Transverse colon (tissue), 4 donors: ENCODE measurements around the gene ZNF275. TPM values are rescaled to one million over a fixed set of nuclear protein-coding genes. Genes with fewer than 3 reads are reported as not detected.

Experiments
- DNase-seq: peaks from one replicate; pipeline ENCODE4 v3.0.0-alpha.2; 2019
- H3K27ac ChIP-seq, 4 donors: fragments of 200-600 bp; sonication (generic); 2 replicates each; pipeline ENCODE4 v1.5.1; 2016 to 2018; ENCODE audit warnings: inconsistent platforms in 4 of 4
- H3K27me3 ChIP-seq: fragments of 200-600 bp; sonication (generic); 2 replicates; pipeline ENCODE4 v1.5.1; 2017; ENCODE audit warnings: inconsistent platforms
- H3K36me3 ChIP-seq, 4 donors: fragments of 200-600 bp; sonication (generic); 2 replicates each; pipeline ENCODE4 v1.5.1; 2017 to 2019; ENCODE audit warnings: inconsistent platforms in 4 of 4
- H3K4me1 ChIP-seq, 4 donors: fragments of 200-600 bp; sonication (generic); 2 replicates each; pipeline ENCODE4 v1.5.1; 2017 to 2020; ENCODE audit warnings: inconsistent platforms in 4 of 4
- H3K4me3 ChIP-seq, 4 donors: fragments of 200-600 bp; sonication (generic); 1 replicate in 1 of 4; 2 replicates in 3 of 4; pipeline versions ENCODE4 v1.5.1 to v1.6.1; 2017 to 2019; ENCODE audit warnings: inconsistent platforms in 4 of 4
- H3K9me3 ChIP-seq, 2 donors: fragments of 200-600 bp; sonication (generic); 2 replicates each; pipeline ENCODE4 v1.5.1; 2017 to 2019; ENCODE audit warnings: inconsistent platforms in 2 of 2
- EP300 ChIP-seq: sonication (generic); formaldehyde crosslinking; IDR thresholded peaks from one replicate; pipeline ENCODE4 v1.6.1; 2017; ENCODE audit warnings: antibody characterized with exemption, low read depth
- POLR2A ChIP-seq: fragments of 450-650 bp; IDR thresholded peaks from one replicate; pipeline ENCODE4 v1.6.1; 2016; ENCODE audit warnings: antibody characterized with exemption, mild to moderate bottlenecking, moderate library complexity
- POLR2AphosphoS5 ChIP-seq, 3 donors: sonication (generic); formaldehyde crosslinking; IDR thresholded peaks; one replicate each; pipeline ENCODE4 v1.6.1; 2016; ENCODE audit warnings: antibody characterized with exemption in 3 of 3
- WGBS, 2 donors: methylation state at CpG; one replicate each; pipeline ENCODE4 v1.1.5; 2018; ENCODE audit warnings: low coverage in 1 of 2; 5-methylcytosine and 5-hydroxymethylcytosine counted together
- in situ Hi-C, 4 donors: fragments of 200-750 bp; cut with MboI; loops; one replicate each; pipeline versions ENCODE4 v1.15.0 to v1.15.1; 2017; ENCODE audit warnings: low sequenced_read_pairs in 3 of 4, low pct_ligation_motif_present in 1 of 4, low pct_unique_long_range_greater_than_20kb in 1 of 4
- intact Hi-C: fragments of 100-400 bp; cut with DNase I; formaldehyde crosslinking; loops from one replicate; pipeline ENCODE4 v1.15.1; 2023; ENCODE audit warnings: low total_unique reads
- total RNA-seq, 4 donors: library from RNA; depleted of rRNA; stranded (reverse); fragments of >200 nt; gene quantifications; one replicate each; pipeline ENCODE4 v1.1.0, GENCODE V29; 2016
- TF ChIP-seq, protein P1 (sequence below), 5 experiments: fragments of 200-600 bp in 3 of 5; fragments of 450-650 bp in 2 of 5; sonication (generic) in 3 of 5; IDR thresholded peaks; 1 replicate in 2 of 5; 2 replicates in 3 of 5; pipeline ENCODE4 v1.5.1; 2016 to 2017; ENCODE audit warnings: antibody characterized with exemption in 5 of 5, inconsistent platforms in 3 of 5, mild to moderate bottlenecking in 2 of 5, moderate library complexity in 1 of 5

Gene ZNF275
- total RNA-seq, 4 donors from 2014 or later: 5.6 to 8.8 (median 7.1) TPM

DNA sequence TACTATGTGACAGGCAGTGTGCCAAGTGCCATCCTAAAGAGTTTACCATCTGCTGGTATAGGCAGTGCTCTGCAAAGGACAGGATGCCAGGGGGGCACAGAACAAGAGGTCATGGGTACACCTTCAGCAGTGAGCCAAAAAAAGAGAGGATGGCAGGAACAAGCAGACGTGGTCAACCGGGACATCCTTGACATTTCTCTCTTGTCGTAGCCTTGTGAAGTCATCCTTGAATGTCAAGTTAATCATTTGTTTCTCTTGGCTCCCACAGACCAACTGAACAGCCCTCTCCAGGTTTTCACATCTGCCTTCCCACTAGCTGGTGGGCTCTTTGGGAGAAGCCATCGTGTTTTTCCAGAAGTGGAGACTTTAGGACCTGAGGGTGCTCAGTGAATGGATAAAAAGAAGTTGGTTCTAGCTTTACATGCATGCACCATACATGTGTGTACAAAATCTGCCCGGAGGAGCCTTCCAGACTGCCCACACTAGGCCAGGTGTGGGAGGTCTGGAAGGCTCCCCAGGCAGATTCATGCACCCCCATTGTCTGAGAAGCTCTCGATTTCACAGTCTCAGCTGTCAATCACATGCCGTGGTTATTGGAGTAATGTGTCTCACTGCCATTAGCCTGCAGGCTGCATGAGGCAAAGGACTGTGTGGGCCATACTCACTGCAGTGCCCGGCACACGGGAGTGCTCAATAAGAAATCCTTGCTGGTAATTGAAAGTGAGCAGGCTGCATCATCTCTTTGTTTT, 28.8 kb upstream of the ZNF275 start:
- H3K27ac ChIP-seq: no peak overlapping the region
- TF ChIP-seq POLR2A: no peak
- TF ChIP-seq, protein P1, sequence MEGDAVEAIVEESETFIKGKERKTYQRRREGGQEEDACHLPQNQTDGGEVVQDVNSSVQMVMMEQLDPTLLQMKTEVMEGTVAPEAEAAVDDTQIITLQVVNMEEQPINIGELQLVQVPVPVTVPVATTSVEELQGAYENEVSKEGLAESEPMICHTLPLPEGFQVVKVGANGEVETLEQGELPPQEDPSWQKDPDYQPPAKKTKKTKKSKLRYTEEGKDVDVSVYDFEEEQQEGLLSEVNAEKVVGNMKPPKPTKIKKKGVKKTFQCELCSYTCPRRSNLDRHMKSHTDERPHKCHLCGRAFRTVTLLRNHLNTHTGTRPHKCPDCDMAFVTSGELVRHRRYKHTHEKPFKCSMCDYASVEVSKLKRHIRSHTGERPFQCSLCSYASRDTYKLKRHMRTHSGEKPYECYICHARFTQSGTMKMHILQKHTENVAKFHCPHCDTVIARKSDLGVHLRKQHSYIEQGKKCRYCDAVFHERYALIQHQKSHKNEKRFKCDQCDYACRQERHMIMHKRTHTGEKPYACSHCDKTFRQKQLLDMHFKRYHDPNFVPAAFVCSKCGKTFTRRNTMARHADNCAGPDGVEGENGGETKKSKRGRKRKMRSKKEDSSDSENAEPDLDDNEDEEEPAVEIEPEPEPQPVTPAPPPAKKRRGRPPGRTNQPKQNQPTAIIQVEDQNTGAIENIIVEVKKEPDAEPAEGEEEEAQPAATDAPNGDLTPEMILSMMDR (IDR thresholded peaks at IDR 0.05): no peak
- no peaks in the 10 kb centered on the region for H3K9me3 ChIP-seq
- DNase-seq: no peak
- H3K4me3 ChIP-seq: no peak overlapping the region
- no peaks in the 10 kb centered on the region for H3K36me3 ChIP-seq
- intact Hi-C loops (no loop called here), in situ Hi-C loops (no loop called here)
- no peaks in the 10 kb centered on the region for H3K27me3 ChIP-seq
- no peaks in the 10 kb centered on the region for H3K4me1 ChIP-seq
- WGBS, 2 donors: 70 to 75% methylated on average over 2 to 9 of the region's 9 CpGs

DNA sequence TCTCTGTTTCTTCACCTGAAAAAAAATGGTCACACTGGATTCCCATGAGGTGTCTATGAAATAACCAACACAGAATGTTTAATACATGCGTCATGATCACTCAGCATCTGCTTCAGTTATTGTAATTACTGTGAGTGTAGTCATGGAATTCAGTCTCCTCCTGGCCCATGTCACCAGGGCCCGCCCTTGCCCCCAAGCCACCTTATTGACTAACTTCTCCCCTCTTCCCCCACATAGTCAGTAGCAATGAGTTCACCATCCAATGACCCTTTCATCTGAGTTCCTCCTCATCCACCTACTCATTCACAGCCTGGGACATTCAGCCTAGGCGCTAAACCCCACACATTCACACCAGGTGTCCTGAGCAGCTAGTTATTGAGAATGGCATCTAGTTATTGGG, 28.0 kb upstream of the ZNF275 start:
- Histone ChIP-seq H3K4me3 (no peak overlapping the region), H3K4me1 (no peaks in the 10 kb centered on the region), H3K36me3 (no peaks in the 10 kb centered on the region), H3K9me3 (no peaks in the 10 kb centered on the region), H3K27ac (no peak overlapping the region), H3K27me3 (no peaks in the 10 kb centered on the region)
- in situ Hi-C loops (no loop called here), intact Hi-C loops (no loop called here)
- no peak for TF ChIP-seq EP300
- TF ChIP-seq, protein P1 (IDR thresholded peaks at IDR 0.05): no peak
- no peak for TF ChIP-seq POLR2A
- no peak for TF ChIP-seq POLR2AphosphoS5 (IDR thresholded peaks at IDR 0.05)
- DNase-seq: no peak
- WGBS, 2 donors: 86% methylated on average over 3 of the region's 3 CpGs; no CpG with 5 or more reads in 1 of the 2 donors

DNA sequence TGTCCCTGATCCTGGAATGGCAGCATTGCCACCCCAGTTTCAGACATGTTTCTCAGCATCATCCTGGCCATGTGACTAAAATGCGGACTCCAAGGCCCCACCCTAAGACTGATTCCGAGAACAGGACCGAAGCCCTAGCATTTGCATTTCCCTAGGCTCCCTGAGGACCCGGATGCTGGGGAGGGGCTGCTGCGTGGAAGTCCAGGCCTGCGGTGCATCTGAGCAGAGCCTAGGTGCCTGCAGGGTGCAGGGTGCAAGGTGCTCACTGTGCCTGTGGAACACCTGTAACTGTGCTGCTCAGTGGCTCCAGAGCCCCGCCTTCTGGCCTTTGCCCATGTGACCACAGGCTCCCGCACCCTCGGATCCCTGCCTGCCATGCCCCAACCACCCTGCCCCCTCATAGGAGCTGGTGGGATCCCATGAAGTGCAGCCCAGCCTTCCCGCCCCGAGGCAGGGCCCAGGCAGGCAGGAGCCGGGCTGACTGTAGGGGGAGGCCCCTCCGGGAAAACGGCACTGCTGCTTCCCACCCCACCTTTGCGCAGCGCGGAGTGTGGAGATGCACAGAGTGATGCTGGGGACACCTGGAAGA, 27.3 kb upstream of the ZNF275 start:
- no peaks in the 10 kb centered on the region for H3K27me3 ChIP-seq
- in situ Hi-C loops (no loop called here), intact Hi-C loops (no loop called here)
- no peaks in the 10 kb centered on the region for H3K9me3 ChIP-seq
- no peak for DNase-seq
- no peak overlapping the region for H3K4me3 ChIP-seq
- H3K27ac ChIP-seq: no peak overlapping the region
- 82% methylated on average over 15 of the region's 17 CpGs; no CpG with 5 or more reads in 1 of the 2 donors for WGBS, 2 donors
- TF ChIP-seq, protein P1 (IDR thresholded peaks at IDR 0.05): no peak
- TF ChIP-seq POLR2A (no peak), EP300 (no peak), POLR2AphosphoS5 (IDR thresholded peaks at IDR 0.05) (no peak)
- H3K36me3 ChIP-seq: no peaks in the 10 kb centered on the region
- H3K4me1 ChIP-seq: no peaks in the 10 kb centered on the region

DNA sequence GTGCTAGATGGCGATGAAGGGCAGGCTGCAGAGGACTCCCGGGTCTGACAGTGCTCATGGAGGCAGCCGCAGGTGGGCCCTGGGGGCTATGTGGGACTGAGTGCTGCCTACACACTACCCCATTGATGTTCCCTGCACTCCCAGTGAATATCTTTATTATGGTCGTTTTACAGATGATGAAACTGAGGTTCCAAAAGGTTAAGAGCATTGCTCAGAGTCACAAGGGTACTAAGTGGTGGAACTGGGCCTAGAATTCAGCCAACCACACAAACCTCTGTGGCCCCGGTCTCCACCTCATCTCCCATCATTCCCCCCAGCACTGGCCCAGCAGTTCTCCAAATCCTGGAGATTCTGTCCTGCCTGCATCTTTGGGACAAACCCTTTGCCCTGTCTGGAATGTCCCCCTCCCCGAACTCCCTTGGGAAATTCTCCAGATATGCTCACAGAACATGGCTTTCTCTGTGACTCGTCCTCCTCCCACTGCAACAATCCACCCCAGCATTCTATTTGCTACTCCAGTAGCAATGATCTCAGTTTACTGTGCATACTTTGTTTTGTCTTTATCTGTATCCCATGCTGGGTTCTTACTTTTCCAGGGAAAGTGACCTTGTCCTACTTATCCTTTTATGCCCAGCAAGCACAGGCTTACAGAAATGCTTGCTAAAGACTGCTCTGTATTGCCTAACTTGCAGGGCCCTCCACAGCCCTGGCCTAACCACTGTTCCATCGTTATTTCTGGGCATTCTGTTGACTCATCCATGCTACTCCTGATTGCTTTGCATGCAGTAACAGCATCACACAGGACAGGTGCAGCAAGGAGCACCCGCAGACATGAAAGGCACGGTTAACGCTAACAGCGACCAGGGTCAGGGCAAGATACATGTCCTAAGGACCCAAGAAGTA, 26.4 kb upstream of the ZNF275 start:
- H3K36me3 ChIP-seq: no peaks in the 10 kb centered on the region
- no peaks in the 10 kb centered on the region for H3K27me3 ChIP-seq
- intact Hi-C loops (no loop called here), in situ Hi-C loops (no loop called here)
- WGBS, 2 donors: 71% methylated on average over 12 of the region's 12 CpGs; no CpG with 5 or more reads in 1 of the 2 donors
- no peak for DNase-seq
- H3K4me3 ChIP-seq: no peak overlapping the region
- H3K9me3 ChIP-seq: no peaks in the 10 kb centered on the region
- no peak overlapping the region for H3K27ac ChIP-seq
- H3K4me1 ChIP-seq: no peaks in the 10 kb centered on the region
- TF ChIP-seq, protein P1 (IDR thresholded peaks at IDR 0.05): no peak
- TF ChIP-seq EP300 (no peak), POLR2AphosphoS5 (IDR thresholded peaks at IDR 0.05) (no peak)
